HepG2 (cell line): ENCODE measurements around the gene CISH.

Experiments used
- HMGXB3 ChIP-seq: sonication (generic); formaldehyde crosslinking; IDR thresholded peaks from 2 replicates; pipeline ENCODE4 v1.4.0; 2020; ENCODE audit warnings: missing genetic modification reagents, borderline replicate concordance
- RNF2 ChIP-seq: fragments of 450-650 bp; conservative IDR thresholded peaks from 2 replicates; pipeline ENCODE4 v1.6.1; 2016; ENCODE audit warnings: low read depth
- TF ChIP-seq, protein P1 (sequence below): sonication (generic); formaldehyde crosslinking; IDR thresholded peaks from 2 replicates; pipeline ENCODE4 v1.8.1; 2023; ENCODE audit warnings: mild to moderate bottlenecking, inconsistent platforms, moderate library complexity, missing genetic modification reagents, borderline replicate concordance

- TF ChIP-seq RNF2 (no peak), HMGXB3 (no peak)
- TF ChIP-seq, protein P1, sequence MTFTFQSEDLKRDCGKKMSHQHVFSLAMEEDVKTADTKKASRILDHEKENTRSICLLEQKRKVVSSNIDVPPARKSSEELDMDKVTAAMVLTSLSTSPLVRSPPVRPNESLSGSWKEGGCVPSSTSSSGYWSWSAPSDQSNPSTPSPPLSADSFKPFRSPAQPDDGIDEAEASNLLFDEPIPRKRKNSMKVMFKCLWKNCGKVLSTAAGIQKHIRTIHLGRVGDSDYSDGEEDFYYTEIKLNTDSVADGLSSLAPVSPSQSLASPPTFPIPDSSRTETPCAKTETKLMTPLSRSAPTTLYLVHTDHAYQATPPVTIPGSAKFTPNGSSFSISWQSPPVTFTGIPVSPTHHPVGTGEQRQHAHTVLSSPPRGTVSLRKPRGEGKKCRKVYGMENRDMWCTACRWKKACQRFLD (CRISPR knock-in tag), result no peak
Measured at GRCh38 chr3:50617911-50618481, 6.4 kb upstream of the CISH start.
